Colonic mucosa (tissue), 4 donors: Measurements from ENCODE around the gene TTC28. TPM values are rescaled to one million over a fixed set of nuclear protein-coding genes. Genes with fewer than 3 reads are reported as not detected.

ENCODE experiments used
- DNase-seq: peaks from one replicate; pipeline ENCODE4 v3.0.0-alpha.2; 2020
- H3K27ac ChIP-seq: fragments of 200-600 bp; one replicate; pipeline ENCODE4 v1.8.0; 2021
- H3K27me3 ChIP-seq: fragments of 200-600 bp; one replicate; pipeline ENCODE4 v1.8.0; 2021
- H3K36me3 ChIP-seq: fragments of 200-600 bp; one replicate; pipeline ENCODE4 v1.8.0; 2021
- H3K4me1 ChIP-seq: fragments of 200-600 bp; one replicate; pipeline ENCODE4 v1.8.0; 2021; ENCODE audit warnings: mild to moderate bottlenecking
- H3K4me3 ChIP-seq: fragments of 200-600 bp; one replicate; pipeline ENCODE4 v1.8.0; 2021
- H3K9ac ChIP-seq, 2 donors: one replicate each; pipeline ENCODE4 v1.7.0; 2013; ENCODE audit warnings: control low read depth in 2 of 2, low read depth in 2 of 2, low read length in 2 of 2
- H3K9me3 ChIP-seq: fragments of 200-600 bp; one replicate; pipeline ENCODE4 v1.8.0; 2021
- CTCF ChIP-seq: fragments of 200-600 bp; IDR thresholded peaks from one replicate; pipeline ENCODE4 v1.8.0; 2022; ENCODE audit warnings: antibody characterized with exemption, mild to moderate bottlenecking
- intact Hi-C: fragments of 100-400 bp; cut with DNase I; formaldehyde crosslinking; loops from one replicate; pipeline ENCODE4 v1.14.1; 2022
- total RNA-seq, 2 donors: library from RNA; stranded (reverse); fragmentation: NEBNext Ultra II Directional in 1 of 2; extraction: Animal tissue kit (Norgen Biotek cat#: 25700) in 1 of 2; gene quantifications; one replicate each; pipeline ENCODE4 v1.2.1, GENCODE V29; 2021
- donor health status: healthy.
- donor health status: DM: no; HTN: no; CAD: no.
- donor health status: DM: no; HTN: no; CAD: no.

TTC28 gene
- total RNA-seq, 2 donors from 2014 or later, result 6.6 to 9.2 TPM

GRCh38 chr22:28129319-28129962, 550.2 kb downstream of the TTC28 start:
- H3K4me1 ChIP-seq, result no peaks in the 10 kb centered on the region
- intact Hi-C loops, result no loop called here
- no peaks in the 10 kb centered on the region for H3K9me3 ChIP-seq
- no peaks in the 10 kb centered on the region for H3K27me3 ChIP-seq
- H3K36me3 ChIP-seq, result no peaks in the 10 kb centered on the region
- no peak overlapping the region for H3K9ac ChIP-seq
- no peak overlapping the region for H3K27ac ChIP-seq
- TF ChIP-seq CTCF, result no peak
- DNase-seq, result no peak
- H3K4me3 ChIP-seq, result no peak overlapping the region

GRCh38 chr22:28128827-28129226, 550.8 kb downstream of the TTC28 start:
- DNase-seq, result no peak
- Histone ChIP-seq H3K9ac (no peak overlapping the region), H3K9me3 (no peaks in the 10 kb centered on the region), H3K27ac (no peak overlapping the region), H3K27me3 (no peaks in the 10 kb centered on the region), H3K36me3 (no peaks in the 10 kb centered on the region), H3K4me3 (no peak overlapping the region), H3K4me1 (no peaks in the 10 kb centered on the region)
- intact Hi-C loops, result no loop called here
- TF ChIP-seq CTCF, result no peak

- no peak overlapping the region for H3K4me3 ChIP-seq
- H3K27ac ChIP-seq, result no peak overlapping the region
- TF ChIP-seq CTCF, result no peak
- H3K9me3 ChIP-seq, result no peaks in the 10 kb centered on the region
- H3K4me1 ChIP-seq, result no peaks in the 10 kb centered on the region
- H3K9ac ChIP-seq, result no peak overlapping the region
- H3K27me3 ChIP-seq, result no peaks in the 10 kb centered on the region
- intact Hi-C loops, result no loop called here
- no peaks in the 10 kb centered on the region for H3K36me3 ChIP-seq
- DNase-seq, result no peak
These were observed 553.8 kb downstream of the TTC28 start for GRCh38 chr22:28125799-28126198.

- TF ChIP-seq CTCF, result no peak
- intact Hi-C loops, result no loop called here
- H3K27ac ChIP-seq, result no peak overlapping the region
- H3K9ac ChIP-seq, result no peak overlapping the region
- no peak overlapping the region for H3K4me3 ChIP-seq
- no peaks in the 10 kb centered on the region for H3K36me3 ChIP-seq
- DNase-seq, result no peak
- no peaks in the 10 kb centered on the region for H3K4me1 ChIP-seq
- H3K9me3 ChIP-seq, result no peaks in the 10 kb centered on the region
- H3K27me3 ChIP-seq, result no peaks in the 10 kb centered on the region
These were observed 555.5 kb downstream of the TTC28 start for GRCh38 chr22:28123989-28124766.

- H3K4me3 ChIP-seq, result no peak overlapping the region
- no peaks in the 10 kb centered on the region for H3K9me3 ChIP-seq
- no peaks in the 10 kb centered on the region for H3K36me3 ChIP-seq
- TF ChIP-seq CTCF, result no peak
- no peaks in the 10 kb centered on the region for H3K27me3 ChIP-seq
- intact Hi-C loops, result no loop called here
- no peak overlapping the region for H3K27ac ChIP-seq
- H3K9ac ChIP-seq, result no peak overlapping the region
- H3K4me1 ChIP-seq, result no peaks in the 10 kb centered on the region
- DNase-seq, result no peak
These were observed 558.7 kb downstream of the TTC28 start for GRCh38 chr22:28120691-28121592.
